Neural cell (in vitro differentiated cells): ENCODE measurements around the gene RECK. TPM values are rescaled to one million over a fixed set of nuclear protein-coding genes. Genes with fewer than 3 reads are reported as not detected.
A peak's percentile ranks its signal among the peaks of the same experiment; 100 is the strongest.

Experiments used
- H2AFZ ChIP-seq: fragments of 200-600, 300-800 bp; sonication (generic), shearing (Covaris generic); 2 replicates; pipeline ENCODE4 v1.6.0; 2014; ENCODE audit warnings: low read depth, mild to moderate bottlenecking, antibody characterized with exemption, low read length, moderate library complexity
- H3F3A ChIP-seq: fragments of 200-600 bp; shearing (Covaris generic); 2 replicates; pipeline ENCODE4 v1.6.1; 2016; ENCODE audit warnings: mild to moderate bottlenecking, moderate library complexity, mixed read lengths, antibody characterized with exemption, low read length; ENCODE audit not compliant: insufficient read depth, poor library complexity, severe bottlenecking
- H3K27ac ChIP-seq: fragments of 200-600, 300-800 bp; sonication (generic), shearing (Covaris generic); 2 replicates; pipeline ENCODE4 v1.5.1; 2014; ENCODE audit warnings: mild to moderate bottlenecking, low read length, moderate library complexity
- H3K27me3 ChIP-seq: fragments of 300-800, 200-600 bp; sonication (generic), shearing (Covaris generic); 2 replicates; pipeline ENCODE4 v1.6.0; 2014; ENCODE audit warnings: mild to moderate bottlenecking, low read depth, low read length, moderate library complexity; ENCODE audit not compliant: insufficient read depth
- H3K36me3 ChIP-seq: fragments of 300-800, 200-600 bp; sonication (generic), shearing (Covaris generic); 2 replicates; pipeline ENCODE4 v1.5.1; 2014; ENCODE audit warnings: mild to moderate bottlenecking, antibody characterized with exemption, low read length, moderate library complexity; ENCODE audit not compliant: insufficient read depth
- H3K4me2 ChIP-seq: fragments of 300-800, 200-600 bp; sonication (generic), shearing (Covaris generic); 2 replicates; pipeline ENCODE4 v1.6.0; 2014; ENCODE audit warnings: mild to moderate bottlenecking, low read length
- H3K4me3 ChIP-seq: fragments of 300-800, 200-600 bp; sonication (generic), shearing (Covaris generic); 2 replicates; pipeline ENCODE4 v1.5.1; 2014; ENCODE audit warnings: mild to moderate bottlenecking, low read length, moderate library complexity
- H3K79me2 ChIP-seq: fragments of 200-600 bp; shearing (Covaris generic); replicated peaks from 2 replicates; pipeline ENCODE4 v1.6.0; 2014; ENCODE audit warnings: mild to moderate bottlenecking, low read length, moderate library complexity; ENCODE audit not compliant: insufficient read depth
- H3K9ac ChIP-seq: fragments of 300-800, 200-600 bp; sonication (generic), shearing (Covaris generic); 2 replicates; pipeline ENCODE4 v1.6.1; 2016; ENCODE audit warnings: mild to moderate bottlenecking, low read length, mixed read lengths
- H3K9me2 ChIP-seq: fragments of 200-600 bp; shearing (Covaris generic); 2 replicates; pipeline ENCODE4 v1.6.1; 2016; ENCODE audit warnings: mild to moderate bottlenecking, low read length, mixed read lengths; ENCODE audit not compliant: insufficient read depth
- H3K9me3 ChIP-seq: fragments of 200-600, 300-800 bp; sonication (generic), shearing (Covaris generic); 2 replicates; pipeline ENCODE4 v1.6.1; 2016; ENCODE audit warnings: mild to moderate bottlenecking, mixed run types, low read length, moderate library complexity, mixed read lengths
- H4K20me1 ChIP-seq: fragments of 200-600 bp; shearing (Covaris generic); 2 replicates; pipeline ENCODE4 v1.6.1; 2016; ENCODE audit warnings: mild to moderate bottlenecking, mixed run types; ENCODE audit not compliant: insufficient read depth
- CTCF ChIP-seq: fragments of 450-650 bp; IDR thresholded peaks from 2 replicates; pipeline ENCODE4 v1.5.1; 2014; ENCODE audit warnings: antibody characterized with exemption, mild to moderate bottlenecking, moderate library complexity; ENCODE audit not compliant: poor library complexity, severe bottlenecking
- EP300 ChIP-seq: fragments of 450-650 bp; conservative IDR thresholded peaks from 2 replicates; pipeline ENCODE4 v1.6.1; 2014; ENCODE audit warnings: antibody characterized with exemption, mild to moderate bottlenecking, moderate library complexity; ENCODE audit not compliant: poor library complexity, severe bottlenecking
- EZH2 ChIP-seq: fragments of 200-600, 300-800 bp; shearing (Covaris generic), sonication (generic); IDR thresholded peaks from 2 replicates; pipeline ENCODE4 v1.6.1; 2014; ENCODE audit warnings: antibody characterized with exemption, low read length, borderline replicate concordance, mild to moderate bottlenecking; ENCODE audit not compliant: insufficient read depth, poor library complexity, severe bottlenecking
- MXI1 ChIP-seq: fragments of 450-650 bp; conservative IDR thresholded peaks from 2 replicates; pipeline ENCODE4 v1.6.1; 2014; ENCODE audit warnings: antibody characterized with exemption, mild to moderate bottlenecking; ENCODE audit not compliant: poor library complexity, severe bottlenecking
- POLR2AphosphoS5 ChIP-seq: IDR thresholded peaks from 2 replicates; pipeline ENCODE4 v1.6.1; 2012
- RAD21 ChIP-seq: fragments of 450-650 bp; conservative IDR thresholded peaks from 2 replicates; pipeline ENCODE4 v1.6.1; 2014; ENCODE audit warnings: antibody characterized with exemption, mild to moderate bottlenecking, moderate library complexity
- REST ChIP-seq: IDR thresholded peaks from 2 replicates; pipeline ENCODE4 v1.6.1; 2012; ENCODE audit warnings: borderline replicate concordance
- SMC3 ChIP-seq: fragments of 450-650 bp; conservative IDR thresholded peaks from 2 replicates; pipeline ENCODE4 v1.6.1; 2014; ENCODE audit warnings: antibody characterized with exemption, mild to moderate bottlenecking, moderate library complexity; ENCODE audit not compliant: poor library complexity
- TAF1 ChIP-seq: IDR thresholded peaks from 2 replicates; pipeline ENCODE4 v1.6.1; 2012; ENCODE audit warnings: low read depth
- polyA plus RNA-seq: library from polyadenylated mRNA; depleted of rRNA; stranded (reverse); fragments of >200 nt; gene quantifications from 2 replicates; pipeline ENCODE4 v1.2.3, GENCODE V29; 2014

Gene RECK
- polyA plus RNA-seq, 1 donor from 2014 or later = 6.9 TPM

- Histone ChIP-seq H3K27ac (no peak overlapping the region), H3K9me2 (no peaks in the 10 kb centered on the region), H3K27me3 (peaks cover 33% of the 10 kb centered on the region)
These were observed 100.2 kb downstream of the RECK start for GRCh38 chr9:36136894-36137391.

GRCh38 chr9:36137392-36138004 is 100.8 kb downstream of the RECK start:
- H4K20me1 ChIP-seq = no peaks in the 10 kb centered on the region
- peak overlapping the region; percentile 69 for H3K9ac ChIP-seq
- H3K4me3 ChIP-seq = peak overlapping the region; percentile 73
- no peak overlapping the region for H3K27ac ChIP-seq
- H2AFZ ChIP-seq = no peak overlapping the region
- H3K4me2 ChIP-seq = peak overlapping the region; percentile 31
- H3K79me2 ChIP-seq = no peaks in the 10 kb centered on the region
- H3K27me3 ChIP-seq = peaks cover 33% of the 10 kb centered on the region
- no peaks in the 10 kb centered on the region for H3K9me3 ChIP-seq
- H3K36me3 ChIP-seq = no peaks in the 10 kb centered on the region
- no peaks in the 10 kb centered on the region for H3F3A ChIP-seq
- no peaks in the 10 kb centered on the region for H3K9me2 ChIP-seq
- TF ChIP-seq REST = no peak
- no peak for TF ChIP-seq CTCF
- no peak for TF ChIP-seq EZH2
- TF ChIP-seq POLR2AphosphoS5 = no peak
- no peak for TF ChIP-seq RAD21

More at GRCh38 chr9:36136894-36137391, 100.2 kb downstream of the RECK start:
- no peak for TF ChIP-seq EP300
- no peak for TF ChIP-seq MXI1
- no peak for TF ChIP-seq CTCF
- no peak for TF ChIP-seq EZH2
- no peak for TF ChIP-seq POLR2AphosphoS5
- TF ChIP-seq RAD21 = no peak
- no peak for TF ChIP-seq REST
- TF ChIP-seq SMC3 = no peak
- TF ChIP-seq TAF1 = no peak
- Histone ChIP-seq H3K79me2 (no peaks in the 10 kb centered on the region), H3K4me3 (peak overlapping the region; percentile 73), H3K36me3 (no peaks in the 10 kb centered on the region), H2AFZ (no peak overlapping the region), H3F3A (no peaks in the 10 kb centered on the region), H4K20me1 (no peaks in the 10 kb centered on the region), H3K4me2 (peak overlapping the region; percentile 31), H3K9me3 (no peaks in the 10 kb centered on the region), H3K9ac (peak overlapping the region; percentile 69)
